Uterus (tissue), 4 donors: ENCODE results near the gene EMB. TPM values are rescaled to one million over a fixed set of nuclear protein-coding genes. Genes with fewer than 3 reads are reported as not detected.
"Not testable (repeated sequence)": the region's sequence is repeated elsewhere in the genome, so short reads cannot be mapped to it uniquely, and the experiment has no call there.

Experiments used
- DNase-seq, 2 donors: peaks; one replicate each; pipeline ENCODE4 v3.0.0-alpha.2; 2019 to 2020
- H3K27ac ChIP-seq, 2 donors: fragments of 200-600 bp; sonication (generic); 1 replicate in 1 of 2; 2 replicates in 1 of 2; pipeline ENCODE4 v1.5.1; 2016 to 2018
- H3K27me3 ChIP-seq, 2 donors: fragments of 200-600 bp; sonication (generic); one replicate each; pipeline ENCODE4 v1.5.1; 2018 to 2019; ENCODE audit warnings: control low read depth in 1 of 2
- H3K36me3 ChIP-seq, 2 donors: fragments of 200-600 bp; sonication (generic); one replicate each; pipeline ENCODE4 v1.5.1; 2019; ENCODE audit warnings: control low read depth in 1 of 2
- H3K4me1 ChIP-seq, 2 donors: fragments of 200-600 bp; sonication (generic); one replicate each; pipeline ENCODE4 v1.5.1; 2018 to 2019; ENCODE audit warnings: control low read depth in 1 of 2
- H3K4me3 ChIP-seq, 2 donors: fragments of 200-600 bp; sonication (generic); 1 replicate in 1 of 2; 2 replicates in 1 of 2; pipeline ENCODE4 v1.5.1; 2018 to 2019; ENCODE audit warnings: mild to moderate bottlenecking in 1 of 2
- H3K9me3 ChIP-seq, 2 donors: fragments of 200-600 bp; sonication (generic); one replicate each; pipeline ENCODE4 v1.5.1; 2019; ENCODE audit warnings: control low read depth in 1 of 2
- POLR2A ChIP-seq, 2 donors: fragments of 450-650 bp; IDR thresholded peaks; one replicate each; pipeline ENCODE4 v1.6.1; 2016; ENCODE audit warnings: antibody characterized with exemption in 2 of 2, mild to moderate bottlenecking in 1 of 2, moderate library complexity in 1 of 2
- intact Hi-C: fragments of 100-400 bp; cut with DNase I; formaldehyde crosslinking; loops from one replicate; pipeline ENCODE4 v1.15.1; 2023; ENCODE audit warnings: low total_unique reads
- total RNA-seq, 4 donors: library from RNA; depleted of rRNA in 3 of 4; stranded (reverse); fragments of >200 nt in 3 of 4; gene quantifications; one replicate each; pipeline versions ENCODE4 v1.1.0 to v1.2.4, GENCODE V29; 2014 to 2023
- TF ChIP-seq, protein P1 (sequence below), 4 experiments: fragments of 200-600 bp in 2 of 4; fragments of 450-650 bp in 2 of 4; sonication (generic) in 2 of 4; IDR thresholded peaks; one replicate each; pipeline ENCODE4 v1.5.1; 2016 to 2019; ENCODE audit warnings: antibody characterized with exemption in 4 of 4, mild to moderate bottlenecking in 2 of 4, moderate library complexity in 1 of 4
- donor health status: DM: yes; HTN: yes; CAD: no.

Gene EMB
- total RNA-seq, 4 donors from 2014 or later, result 0.51 to 10.4 (median 3.7) TPM

DNA sequence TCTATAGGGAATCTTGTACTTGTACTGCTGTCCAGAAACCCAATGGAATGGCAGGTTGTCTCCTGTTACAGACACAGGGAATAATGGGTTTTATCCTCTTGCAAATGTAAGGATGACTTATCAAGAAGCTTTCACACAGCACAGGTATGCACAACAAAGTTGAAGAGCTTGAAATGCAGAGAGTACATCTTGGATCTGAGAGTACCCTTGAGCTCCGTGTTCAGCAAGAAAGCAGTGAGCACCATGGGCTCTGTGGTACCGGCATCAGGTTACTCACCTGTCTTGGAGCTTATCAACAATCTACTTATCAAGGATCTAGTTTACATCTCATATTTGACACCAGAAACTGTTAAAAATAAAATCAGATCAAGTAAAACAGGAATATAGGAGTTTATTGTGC lies 22.0 kb upstream of the EMB start:
- intact Hi-C loops, result no loop called here
- H3K36me3 ChIP-seq, result no peaks in the 10 kb centered on the region
- H3K27ac ChIP-seq, result no peak overlapping the region
- H3K4me1 ChIP-seq, result no peaks in the 10 kb centered on the region
- TF ChIP-seq, protein P1, sequence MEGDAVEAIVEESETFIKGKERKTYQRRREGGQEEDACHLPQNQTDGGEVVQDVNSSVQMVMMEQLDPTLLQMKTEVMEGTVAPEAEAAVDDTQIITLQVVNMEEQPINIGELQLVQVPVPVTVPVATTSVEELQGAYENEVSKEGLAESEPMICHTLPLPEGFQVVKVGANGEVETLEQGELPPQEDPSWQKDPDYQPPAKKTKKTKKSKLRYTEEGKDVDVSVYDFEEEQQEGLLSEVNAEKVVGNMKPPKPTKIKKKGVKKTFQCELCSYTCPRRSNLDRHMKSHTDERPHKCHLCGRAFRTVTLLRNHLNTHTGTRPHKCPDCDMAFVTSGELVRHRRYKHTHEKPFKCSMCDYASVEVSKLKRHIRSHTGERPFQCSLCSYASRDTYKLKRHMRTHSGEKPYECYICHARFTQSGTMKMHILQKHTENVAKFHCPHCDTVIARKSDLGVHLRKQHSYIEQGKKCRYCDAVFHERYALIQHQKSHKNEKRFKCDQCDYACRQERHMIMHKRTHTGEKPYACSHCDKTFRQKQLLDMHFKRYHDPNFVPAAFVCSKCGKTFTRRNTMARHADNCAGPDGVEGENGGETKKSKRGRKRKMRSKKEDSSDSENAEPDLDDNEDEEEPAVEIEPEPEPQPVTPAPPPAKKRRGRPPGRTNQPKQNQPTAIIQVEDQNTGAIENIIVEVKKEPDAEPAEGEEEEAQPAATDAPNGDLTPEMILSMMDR (IDR thresholded peaks at IDR 0.05), result no peak
- no peak for TF ChIP-seq POLR2A (IDR thresholded peaks at IDR 0.05)
- H3K9me3 ChIP-seq, result no peaks in the 10 kb centered on the region
- H3K4me3 ChIP-seq, result no peak overlapping the region
- H3K27me3 ChIP-seq, result no peaks in the 10 kb centered on the region
- DNase-seq, result no peak

DNA sequence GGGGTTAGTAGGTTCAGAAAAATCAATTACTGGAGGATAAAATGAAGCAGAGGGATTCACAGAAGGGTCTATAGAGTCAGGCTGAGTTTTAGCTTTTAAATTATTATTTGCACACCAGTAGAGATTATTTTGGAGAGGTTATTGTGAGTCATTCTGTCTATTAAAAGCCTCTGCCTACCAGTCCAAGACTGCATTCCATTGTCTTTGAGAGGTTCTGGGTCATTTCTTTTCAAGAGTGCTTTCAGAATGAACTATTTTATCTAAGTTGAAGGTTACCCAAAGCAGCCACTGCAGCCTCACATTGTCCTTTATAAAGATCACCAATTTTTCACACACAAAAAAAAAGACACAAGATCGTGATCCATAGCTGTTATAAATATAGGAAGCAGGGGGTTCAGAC lies 21.5 kb upstream of the EMB start:
- H3K4me1 ChIP-seq, DNase-seq, H3K4me3 ChIP-seq, intact Hi-C loops, H3K27me3 ChIP-seq, H3K27ac ChIP-seq, H3K36me3 ChIP-seq, H3K9me3 ChIP-seq: not testable (repeated sequence)

DNA sequence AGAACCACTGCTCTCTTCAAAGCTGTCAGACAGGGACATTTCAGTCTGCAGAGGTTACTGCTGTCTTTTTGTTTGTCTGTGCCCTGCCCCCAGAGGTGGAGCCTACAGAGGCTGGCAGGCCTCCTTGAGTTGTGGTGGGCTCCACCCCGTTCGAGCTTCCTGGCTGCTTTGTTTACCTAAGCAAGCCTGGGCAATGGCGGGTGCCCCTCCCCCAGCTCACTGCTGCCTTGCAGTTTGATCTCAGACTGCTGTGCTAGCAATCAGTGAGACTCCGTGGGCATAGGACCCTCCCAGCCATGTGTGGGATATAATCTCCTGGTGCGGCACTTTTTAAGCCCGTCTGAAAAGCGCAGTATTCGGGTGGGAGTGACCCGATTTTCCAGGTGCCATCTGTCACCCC lies 17.3 kb upstream of the EMB start:
- H3K4me3 ChIP-seq, H3K9me3 ChIP-seq, H3K4me1 ChIP-seq, H3K27me3 ChIP-seq, intact Hi-C loops, H3K36me3 ChIP-seq, DNase-seq, H3K27ac ChIP-seq: not testable (repeated sequence)

DNA sequence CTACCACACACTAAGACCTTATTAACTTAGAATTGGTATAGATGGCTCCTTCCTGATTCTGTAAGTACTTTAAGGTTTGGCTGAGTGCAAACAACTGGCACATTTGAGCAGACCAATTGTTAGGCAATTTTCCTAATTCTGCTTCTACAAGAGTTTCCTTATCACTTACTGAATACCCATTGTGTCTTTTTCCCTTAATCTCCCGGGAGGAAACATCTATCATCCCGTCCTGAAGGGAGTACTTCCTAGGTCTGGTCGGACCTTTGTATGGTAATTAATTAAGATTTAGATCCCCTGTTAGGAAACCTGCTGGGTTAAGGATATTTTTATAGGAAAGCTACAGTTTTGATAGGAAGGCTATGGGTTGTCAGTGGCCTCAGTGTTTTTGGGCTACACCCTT lies 8.2 kb upstream of the EMB start:
- H3K4me3 ChIP-seq, DNase-seq, H3K27me3 ChIP-seq, intact Hi-C loops, H3K9me3 ChIP-seq, H3K27ac ChIP-seq, H3K36me3 ChIP-seq, H3K4me1 ChIP-seq: not testable (repeated sequence)

DNA sequence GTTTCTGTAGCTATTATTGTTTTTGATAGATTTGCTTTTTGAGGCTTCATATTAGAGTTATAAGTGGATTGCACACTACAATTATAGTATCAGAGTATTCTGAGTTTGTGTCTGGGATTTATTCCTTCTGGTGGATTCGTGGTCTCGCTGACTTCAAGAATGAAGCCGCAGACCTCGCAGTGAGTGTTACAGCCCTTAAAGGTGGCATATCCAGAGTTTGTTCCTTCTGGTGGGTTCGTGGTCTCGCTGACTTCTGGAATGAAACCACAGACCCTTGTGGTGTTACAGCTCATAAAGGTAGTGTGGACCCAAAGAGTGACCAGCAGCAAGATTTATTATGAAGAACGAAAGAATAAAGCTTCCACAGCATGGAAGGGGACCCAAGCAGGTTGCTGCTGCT lies 6.9 kb upstream of the EMB start:
- TF ChIP-seq, protein P1 (IDR thresholded peaks at IDR 0.05), result no peak
- TF ChIP-seq POLR2A (IDR thresholded peaks at IDR 0.05), result no peak
- H3K27ac ChIP-seq, result no peak overlapping the region

GRCh38 chr5:50447228-50447627 lies 6.1 kb upstream of the EMB start:
- no peaks in the 10 kb centered on the region for H3K27me3 ChIP-seq
- intact Hi-C loops, result no loop called here
- H3K4me3 ChIP-seq, result no peak overlapping the region
- no peaks in the 10 kb centered on the region for H3K4me1 ChIP-seq
- no peaks in the 10 kb centered on the region for H3K36me3 ChIP-seq
- H3K27ac ChIP-seq, result no peak overlapping the region
- TF ChIP-seq, protein P1 (IDR thresholded peaks at IDR 0.05), result no peak
- H3K9me3 ChIP-seq, result no peaks in the 10 kb centered on the region
- DNase-seq, result no peak

More for the DNA sequence above, 6.9 kb upstream of the EMB start:
- Histone ChIP-seq H3K36me3 (no peaks in the 10 kb centered on the region), H3K4me1 (no peaks in the 10 kb centered on the region), H3K4me3 (no peak overlapping the region), H3K9me3 (no peaks in the 10 kb centered on the region), H3K27me3 (no peaks in the 10 kb centered on the region)
- DNase-seq, result no peak
- intact Hi-C loops, result no loop called here

GRCh38 chr5:50445296-50445949 lies 4.3 kb upstream of the EMB start:
- TF ChIP-seq, protein P1 (IDR thresholded peaks at IDR 0.05), result no peak
- no peak for TF ChIP-seq POLR2A (IDR thresholded peaks at IDR 0.05)
- intact Hi-C loops, result no loop called here
- Histone ChIP-seq H3K27me3 (no peaks in the 10 kb centered on the region), H3K27ac (no peak overlapping the region), H3K4me1 (no peaks in the 10 kb centered on the region), H3K36me3 (no peaks in the 10 kb centered on the region), H3K9me3 (no peaks in the 10 kb centered on the region), H3K4me3 (no peak overlapping the region)
- DNase-seq, result no peak

DNA sequence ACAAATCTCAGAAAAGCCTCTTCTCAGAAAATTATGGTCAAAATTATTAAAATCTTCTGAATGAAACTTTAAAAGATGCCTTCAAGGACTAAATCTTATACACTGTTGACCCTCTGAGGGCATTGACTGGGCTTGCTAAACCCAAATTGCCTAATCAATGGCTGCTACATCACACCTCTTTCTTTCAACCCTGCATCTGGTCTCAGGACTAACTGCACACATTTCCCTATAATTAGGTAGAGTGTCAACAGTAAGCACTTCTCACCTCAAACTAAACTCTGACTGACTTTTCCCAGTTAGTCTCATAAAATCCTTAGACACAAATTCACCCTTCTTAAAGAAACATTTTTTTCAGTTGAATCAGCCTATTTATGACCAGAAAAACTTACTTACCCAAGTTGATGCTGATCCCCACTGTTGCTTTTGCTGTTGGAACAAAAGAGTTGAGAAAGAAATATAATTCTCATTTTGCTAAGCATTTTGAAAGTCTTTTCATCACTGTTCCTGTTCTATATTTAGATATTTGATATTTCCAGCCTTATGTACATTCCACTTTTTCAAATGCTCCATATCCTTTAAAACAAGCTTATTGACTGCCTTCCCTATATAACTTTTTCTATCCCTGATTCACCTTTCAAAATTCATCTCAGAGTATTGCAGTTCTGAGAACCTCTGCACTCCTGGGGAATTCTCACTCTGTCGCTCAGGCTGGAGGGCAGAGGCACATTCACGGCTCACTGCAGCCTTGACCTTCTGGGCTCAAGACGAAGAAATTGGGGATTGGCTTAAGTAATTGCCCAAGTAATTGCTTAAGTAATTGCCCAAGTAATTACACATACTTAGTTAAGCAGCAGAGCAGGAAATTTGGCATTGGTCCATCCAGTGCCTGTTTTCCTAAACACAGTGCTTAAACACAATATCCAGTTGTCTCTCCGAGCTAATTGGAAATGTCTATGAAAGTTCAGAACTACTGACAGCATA lies 1.8 kb upstream of the EMB start:
- H3K27ac ChIP-seq, H3K27me3 ChIP-seq, H3K4me3 ChIP-seq, H3K9me3 ChIP-seq, H3K36me3 ChIP-seq, H3K4me1 ChIP-seq, DNase-seq, intact Hi-C loops: not testable (repeated sequence)
